B cell (primary cell): ENCODE results near the gene PCSK2. TPM values are rescaled to one million over a fixed set of nuclear protein-coding genes. Genes with fewer than 3 reads are reported as not detected.

Experiments used
- ATAC-seq: fragments of 200-7000 bp; cut with Tn5 transposase; one replicate; pipeline ENCODE4 v1.10.0; 2021; ENCODE audit warnings: low read depth, mild to moderate bottlenecking, moderate number of reproducible peaks, moderate library complexity
- CTCF ChIA-PET: fragments of 350-600 bp; sonication (Branson Sonifier 250); formaldehyde crosslinking; loops from one replicate; lab custom pipeline; 2021; ENCODE audit warnings: antibody characterized with exemption, inconsistent platforms; lab: Charles Lee
- POLR2A ChIA-PET: fragments of 350-600 bp; sonication (Branson Sonifier 250); formaldehyde crosslinking; loops from one replicate; lab custom pipeline; 2021; ENCODE audit warnings: antibody characterized with exemption; lab: Charles Lee
- DNase-seq: peaks from one replicate; pipeline ENCODE4 v3.0.0; 2013
- H2AFZ ChIP-seq: 2 replicates; pipeline ENCODE4 v1.6.1; 2012; ENCODE audit warnings: mild to moderate bottlenecking, low read depth, low read length; ENCODE audit not compliant: insufficient read depth, poor library complexity, severe bottlenecking
- H3K27ac ChIP-seq, 2 donors: 1 replicate in 1 of 2; 2 replicates in 1 of 2; pipeline ENCODE4 v1.5.1; 2012 to 2013; ENCODE audit warnings: low read length in 2 of 2, mild to moderate bottlenecking in 2 of 2, moderate library complexity in 1 of 2
- H3K27me3 ChIP-seq, 4 experiments: fragments of 200-600 bp in 1 of 4; sonication (generic) in 1 of 4; replicated peaks in 1 of 4; 1 replicate in 2 of 4; 2 replicates in 2 of 4; pipeline versions ENCODE4 v1.6.1 to v1.7.0; 2013 to 2016; ENCODE audit warnings: low read length in 3 of 4, mild to moderate bottlenecking in 2 of 4, mixed read lengths in 1 of 4, moderate library complexity in 1 of 4; ENCODE audit not compliant: insufficient read depth in 4 of 4, control insufficient read depth in 3 of 4; ENCODE audit errors: control extremely low read depth in 1 of 4
- H3K36me3 ChIP-seq, 2 experiments: replicated peaks in 1 of 2; 1 replicate in 1 of 2; 2 replicates in 1 of 2; pipeline versions ENCODE4 v1.6.1 to v1.7.1; 2013; ENCODE audit warnings: low read length in 1 of 2; ENCODE audit not compliant: insufficient read depth in 2 of 2, control insufficient read depth in 1 of 2; ENCODE audit errors: control extremely low read depth in 1 of 2, extremely low read depth in 1 of 2
- H3K4me1 ChIP-seq, 2 donors: fragments of 200-600 bp in 1 of 2; sonication (generic) in 1 of 2; 1 replicate in 1 of 2; 2 replicates in 1 of 2; pipeline versions ENCODE4 v1.5.1 to v1.6.1; 2013 to 2017; ENCODE audit warnings: low read length in 2 of 2; ENCODE audit not compliant: control insufficient read depth in 2 of 2, insufficient read depth in 2 of 2
- H3K4me2 ChIP-seq: replicated peaks from 2 replicates; pipeline ENCODE3; 2012; ENCODE audit warnings: mild to moderate bottlenecking, low read depth, low read length; ENCODE audit not compliant: poor library complexity, severe bottlenecking
- H3K4me3 ChIP-seq, 5 experiments: fragments of 200-600 bp in 1 of 5; sonication (generic) in 1 of 5; 1 replicate in 3 of 5; 2 replicates in 2 of 5; pipeline versions ENCODE4 v1.5.1 to v1.7.0; 2011 to 2016; ENCODE audit warnings: low read length in 4 of 5, mild to moderate bottlenecking in 4 of 5, low read depth in 2 of 5, control low read depth in 1 of 5, moderate library complexity in 1 of 5; ENCODE audit not compliant: insufficient read depth in 1 of 5; ENCODE audit errors: control extremely low read depth in 1 of 5, extremely low read depth in 1 of 5
- H3K79me2 ChIP-seq: fragments of 200-600 bp; sonication (generic); one replicate; pipeline ENCODE4 v1.6.0; 2016; ENCODE audit warnings: low read length; ENCODE audit not compliant: control insufficient read depth, insufficient read depth
- H3K9ac ChIP-seq: fragments of 200-600 bp; sonication (generic); 2 replicates; pipeline ENCODE4 v1.6.1; 2017; ENCODE audit warnings: mild to moderate bottlenecking, low read length, moderate library complexity
- H3K9me3 ChIP-seq, 3 donors: one replicate each; pipeline versions ENCODE4 v1.6.1 to v1.7.1; 2013; ENCODE audit warnings: low read length in 2 of 3; ENCODE audit not compliant: control insufficient read depth in 2 of 3, insufficient read depth in 1 of 3; ENCODE audit errors: control extremely low read depth in 1 of 3
- H4K20me1 ChIP-seq: 2 replicates; pipeline ENCODE4 v1.6.0; 2012; ENCODE audit warnings: mild to moderate bottlenecking, low read length; ENCODE audit not compliant: insufficient read depth, control insufficient read depth, poor library complexity, severe bottlenecking
- H3K27ac Mint-ChIP-seq: one replicate; pipeline ENCODE4 v1.8.0; 2021; ENCODE audit warnings: mixed read lengths
- H3K27me3 Mint-ChIP-seq: one replicate; pipeline ENCODE4 v1.8.0; 2021; ENCODE audit warnings: mixed read lengths
- H3K4me1 Mint-ChIP-seq: one replicate; pipeline ENCODE4 v1.8.0; 2021; ENCODE audit warnings: mixed read lengths
- H3K4me3 Mint-ChIP-seq: one replicate; pipeline ENCODE4 v1.8.0; 2021; ENCODE audit warnings: mixed read lengths
- H3K9me3 Mint-ChIP-seq: one replicate; pipeline ENCODE4 v1.8.0; 2022; ENCODE audit warnings: mixed read lengths; ENCODE audit not compliant: insufficient read depth
- CTCF ChIP-seq: fragments of 200-600 bp; IDR thresholded peaks from one replicate; pipeline ENCODE4 v1.8.0; 2022; ENCODE audit warnings: antibody characterized with exemption, mild to moderate bottlenecking
- EZH2 ChIP-seq: IDR thresholded peaks from 2 replicates; pipeline ENCODE4 v1.6.1; 2012; ENCODE audit warnings: borderline replicate concordance, low read depth, mild to moderate bottlenecking, moderate library complexity, low read length; ENCODE audit not compliant: insufficient read depth, poor library complexity, severe bottlenecking
- WGBS: methylation state at CpG from one replicate; pipeline ENCODE4 v1.1.5; 2013; ENCODE audit warnings: missing lambda C conversion rate; ENCODE audit not compliant: insufficient coverage; 5-methylcytosine and 5-hydroxymethylcytosine counted together
- intact Hi-C: fragments of 100-400 bp; cut with micrococcal nuclease; formaldehyde crosslinking; loops from one replicate; pipeline ENCODE4 v1.10.0; 2022
- polyA plus RNA-seq: library from polyadenylated mRNA; depleted of rRNA; stranded (reverse); fragments of >200 nt; gene quantifications from 2 replicates; pipeline ENCODE4 v1.2.3, GENCODE V29; 2012
- total RNA-seq, 2 donors: library from RNA; stranded (reverse); fragments of 120-200 nt in 1 of 2; gene quantifications; 1 replicate in 1 of 2; 2 replicates in 1 of 2; pipeline versions ENCODE4 v1.2.3 to v1.2.4, GENCODE V29; 2013 to 2022

PCSK2 gene
- total and polyA plus RNA-seq, 2 donors (not counting 1 experiment from before 2014, with no cell fraction given), result not detected

- intact Hi-C loops, result loop anchor here (1.0 to 10.0 kb wide), 7 partner anchors 31 to 513 kb away; partner anchors contain the start of genes DSTN and MGME1
- ChIA-PET POLR2A (interaction anchor here (0.6 to 1.6 kb wide), 4 partner anchors 143 to 961 kb away, joined by 3 to 5 read pairs (median 4); partner anchors contain the start of genes DZANK1 and ZNF133), CTCF (interaction anchor here (0.7 to 3.3 kb wide), 32 partner anchors 8 to 1752 kb away, joined by 3 to 22 read pairs (median 5); partner anchors contain the start of genes BFSP1, DSTN and RRBP1)
- Mint-ChIP-seq H3K27me3 (peaks cover 6% of the 10 kb centered on the region), H3K4me3 (peak overlapping the region; percentile 94), H3K27ac (peak overlapping the region; percentile 60), H3K9me3 (no peaks in the 10 kb centered on the region), H3K4me1 (peaks cover 13% of the 10 kb centered on the region)
- H2AFZ ChIP-seq, result peak overlapping the region; percentile 82
- peak; percentile 9 for DNase-seq
- peak overlapping the region; percentile 95 for H3K4me2 ChIP-seq
- no peaks in the 10 kb centered on the region for H3K27me3 ChIP-seq
- no peaks in the 10 kb centered on the region for H3K36me3 ChIP-seq
- peak overlapping the region; percentile 20 to 51 for H3K27ac ChIP-seq
- WGBS, result 66% methylated on average over 9 of the region's 19 CpGs
- H3K4me3 ChIP-seq, result peak overlapping the region in 4 of 5 experiments; percentile 58 to 81 (median 64)
- H4K20me1 ChIP-seq, result no peaks in the 10 kb centered on the region
- TF ChIP-seq CTCF (no peak), EZH2 (no peak)
- no peaks in the 10 kb centered on the region for H3K9me3 ChIP-seq
- no peak for ATAC-seq
- peaks cover 9 to 17% of the 10 kb centered on the region in 2 donors for H3K4me1 ChIP-seq
- H3K9ac ChIP-seq, result peak overlapping the region; percentile 74
- H3K79me2 ChIP-seq, result no peaks in the 10 kb centered on the region
These were observed 279.0 kb downstream of the PCSK2 start for GRCh38 chr20:17505636-17506517.
